HL-60 (cell line): ENCODE results near the gene FOXA2.

Experiments used
- DNase-seq, 2 experiments: peaks; one replicate each; pipeline ENCODE4 v3.0.0-alpha.2; 2010 to 2020; ENCODE audit warnings: low read depth in 1 of 2, low spot score in 1 of 2
- H3K27ac ChIP-seq: fragments of 250-450 bp; sonication (Bioruptor Pico); replicated peaks from 2 replicates; pipeline ENCODE4 v1.5.1; 2020; ENCODE audit warnings: mild to moderate bottlenecking, moderate library complexity
- H3K27me3 ChIP-seq: fragments of 250-450 bp; sonication (Bioruptor Pico); 2 replicates; pipeline ENCODE4 v1.5.1; 2021; ENCODE audit warnings: mild to moderate bottlenecking, moderate library complexity; ENCODE audit not compliant: insufficient read depth, poor library complexity, severe bottlenecking
- H3K4me3 ChIP-seq: replicated peaks from 2 replicates; pipeline ENCODE4 v1.5.1; 2011; ENCODE audit warnings: mild to moderate bottlenecking, control low read depth, low read length; ENCODE audit not compliant: insufficient read depth
- CTCF ChIP-seq: IDR thresholded peaks from one replicate; pipeline ENCODE4 v1.5.1; 2011; ENCODE audit warnings: low read length, control low read depth, inconsistent platforms; ENCODE audit not compliant: insufficient read depth
- GABPA ChIP-seq: IDR thresholded peaks from 2 replicates; pipeline ENCODE4 v1.6.1; 2012; ENCODE audit warnings: low read depth
- POLR2AphosphoS5 ChIP-seq: IDR thresholded peaks from 2 replicates; pipeline ENCODE4 v1.6.1; 2012; ENCODE audit warnings: low read depth
- REST ChIP-seq: IDR thresholded peaks from 2 replicates; pipeline ENCODE4 v1.6.1; 2012; ENCODE audit warnings: low read depth; ENCODE audit not compliant: insufficient replicate concordance
- SPI1 ChIP-seq: IDR thresholded peaks from 2 replicates; pipeline ENCODE4 v1.6.1; 2012; ENCODE audit warnings: low read depth, mild to moderate bottlenecking, borderline replicate concordance

FOXA2 gene

GRCh38 chr20:22583773-22584521, 425 bp downstream of the FOXA2 start:
- no peak overlapping the region for H3K4me3 ChIP-seq
- peaks cover 60% of the 10 kb centered on the region for H3K27me3 ChIP-seq
- H3K27ac ChIP-seq: no peak overlapping the region
- TF ChIP-seq POLR2AphosphoS5 (no peak), SPI1 (no peak), REST (no peak), GABPA (no peak), CTCF (no peak)
- DNase-seq: no peak

GRCh38 chr20:22582964-22583772, 1.2 kb downstream of the FOXA2 start:
- no peak overlapping the region for H3K4me3 ChIP-seq
- H3K27ac ChIP-seq: no peak overlapping the region
- TF ChIP-seq POLR2AphosphoS5 (no peak), SPI1 (no peak), REST (no peak), CTCF (no peak), GABPA (no peak)
- peaks cover 60% of the 10 kb centered on the region for H3K27me3 ChIP-seq
- no peak for DNase-seq

GRCh38 chr20:22582386-22582963, 1.9 kb downstream of the FOXA2 start:
- no peak for TF ChIP-seq GABPA
- no peak for TF ChIP-seq CTCF
- no peak for TF ChIP-seq REST
- no peak for TF ChIP-seq POLR2AphosphoS5
- no peak for TF ChIP-seq SPI1
- Histone ChIP-seq H3K4me3 (no peak overlapping the region), H3K27ac (no peak overlapping the region), H3K27me3 (peaks cover 62% of the 10 kb centered on the region)
- DNase-seq: no peak
